ENCODE data around the gene IRX5.

IRX5 gene

DNA sequence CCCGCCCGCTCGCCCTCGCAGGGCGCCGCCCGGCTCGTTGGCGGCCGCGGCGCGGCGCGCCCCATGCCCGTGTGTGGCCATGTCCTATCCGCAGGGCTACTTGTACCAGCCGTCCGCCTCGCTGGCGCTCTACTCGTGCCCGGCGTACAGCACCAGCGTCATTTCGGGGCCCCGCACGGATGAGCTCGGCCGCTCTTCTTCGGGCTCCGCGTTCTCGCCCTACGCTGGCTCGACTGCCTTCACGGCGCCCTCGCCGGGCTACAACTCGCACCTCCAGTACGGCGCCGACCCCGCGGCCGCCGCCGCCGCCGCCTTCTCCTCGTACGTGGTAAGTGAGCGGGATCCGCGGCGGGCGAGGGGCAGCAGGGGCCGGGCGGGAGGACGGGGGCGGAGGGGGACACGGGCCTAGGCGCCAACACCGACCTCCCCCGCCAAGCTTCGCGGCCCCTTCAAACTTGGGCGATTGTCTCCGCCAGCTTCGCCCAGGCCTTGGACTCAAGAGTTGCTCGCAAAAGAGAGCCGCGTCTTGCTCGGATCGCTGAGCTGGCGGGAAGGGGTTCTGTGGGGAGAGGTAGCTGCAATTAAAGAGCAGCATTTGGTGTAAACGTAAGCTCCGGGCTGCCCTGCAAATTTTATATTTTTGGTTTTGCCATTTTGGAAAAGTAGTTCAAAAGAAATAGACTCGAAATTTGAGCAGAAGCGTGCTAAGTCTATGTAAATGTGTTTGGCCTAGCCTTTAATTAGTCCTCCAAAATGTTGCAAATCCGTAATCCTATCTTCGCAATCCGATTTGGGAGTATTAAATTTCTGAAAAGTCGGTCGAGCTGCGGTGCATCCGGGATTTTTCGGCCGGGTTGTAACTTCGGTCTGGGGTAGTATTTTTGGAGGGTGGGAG is 702 bp downstream of the IRX5 start:
- DNase-seq: no peak

DNA sequence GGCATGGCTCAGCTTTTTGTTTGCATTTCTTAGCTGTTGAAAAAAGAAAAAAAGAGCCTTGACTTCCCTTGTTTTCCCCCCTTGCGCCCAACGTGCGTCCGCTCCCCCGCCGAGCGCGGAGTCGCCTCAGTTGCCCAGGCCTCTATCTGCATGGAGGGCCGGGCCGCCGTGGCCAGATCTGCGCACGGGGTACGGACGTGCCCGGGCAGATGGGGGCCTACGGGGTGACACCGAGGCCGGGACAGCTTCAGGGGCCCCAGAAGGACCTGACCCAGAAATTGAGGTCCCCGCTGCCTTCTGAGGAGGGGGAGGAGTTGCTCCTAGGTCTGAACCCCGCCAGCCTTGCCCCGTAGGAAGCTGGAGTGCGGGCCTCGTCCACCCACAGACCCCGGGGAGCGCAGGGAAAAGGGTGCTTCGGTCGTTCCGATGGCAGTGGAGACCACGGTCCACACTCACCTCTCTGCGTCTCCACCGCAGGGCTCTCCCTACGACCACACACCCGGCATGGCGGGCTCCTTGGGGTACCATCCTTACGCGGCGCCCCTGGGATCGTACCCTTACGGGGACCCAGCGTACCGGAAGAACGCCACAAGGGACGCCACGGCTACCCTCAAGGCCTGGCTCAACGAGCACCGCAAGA is 1.5 kb downstream of the IRX5 start:
- no peak for DNase-seq

DNA sequence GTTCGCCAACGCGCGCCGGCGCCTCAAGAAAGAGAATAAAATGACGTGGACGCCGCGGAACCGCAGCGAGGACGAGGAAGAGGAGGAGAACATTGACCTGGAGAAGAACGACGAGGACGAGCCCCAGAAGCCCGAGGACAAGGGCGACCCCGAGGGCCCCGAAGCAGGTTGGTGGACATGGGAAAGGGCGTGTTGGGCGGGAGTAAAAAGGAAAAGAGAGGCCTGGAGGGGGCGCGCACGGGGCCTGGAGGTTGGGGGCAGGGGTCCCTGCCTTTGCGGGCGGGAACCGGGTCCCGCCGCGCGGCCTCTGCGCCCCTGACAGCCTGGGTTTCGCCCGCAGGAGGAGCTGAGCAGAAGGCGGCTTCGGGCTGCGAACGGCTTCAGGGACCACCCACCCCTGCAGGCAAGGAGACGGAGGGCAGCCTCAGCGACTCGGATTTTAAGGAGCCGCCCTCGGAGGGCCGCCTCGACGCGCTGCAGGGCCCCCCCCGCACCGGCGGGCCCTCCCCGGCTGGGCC is 2.1 kb downstream of the IRX5 start:
- no peak for DNase-seq

DNA sequence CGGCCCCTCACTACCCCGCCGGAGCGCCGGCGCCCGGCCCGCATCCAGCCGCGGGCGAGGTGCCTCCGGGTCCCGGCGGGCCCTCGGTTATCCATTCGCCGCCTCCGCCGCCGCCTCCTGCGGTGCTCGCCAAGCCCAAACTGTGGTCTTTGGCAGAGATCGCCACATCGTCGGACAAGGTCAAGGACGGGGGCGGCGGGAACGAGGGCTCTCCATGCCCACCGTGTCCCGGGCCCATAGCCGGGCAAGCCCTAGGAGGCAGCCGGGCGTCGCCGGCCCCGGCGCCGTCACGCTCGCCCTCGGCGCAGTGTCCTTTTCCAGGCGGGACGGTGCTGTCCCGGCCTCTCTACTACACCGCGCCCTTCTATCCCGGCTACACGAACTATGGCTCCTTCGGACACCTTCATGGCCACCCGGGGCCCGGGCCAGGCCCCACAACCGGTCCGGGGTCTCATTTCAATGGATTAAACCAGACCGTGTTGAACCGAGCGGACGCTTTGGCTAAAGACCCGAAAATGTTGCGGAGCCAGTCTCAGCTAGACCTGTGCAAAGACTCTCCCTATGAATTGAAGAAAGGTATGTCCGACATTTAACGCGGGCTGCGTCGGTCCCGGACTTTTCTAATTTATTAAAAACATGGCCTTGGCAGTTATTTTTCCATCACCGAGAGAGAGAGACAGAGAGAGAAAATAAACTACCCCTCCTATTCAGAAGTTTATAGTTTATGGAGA is 2.8 kb downstream of the IRX5 start:
- DNase-seq: no peak

DNA sequence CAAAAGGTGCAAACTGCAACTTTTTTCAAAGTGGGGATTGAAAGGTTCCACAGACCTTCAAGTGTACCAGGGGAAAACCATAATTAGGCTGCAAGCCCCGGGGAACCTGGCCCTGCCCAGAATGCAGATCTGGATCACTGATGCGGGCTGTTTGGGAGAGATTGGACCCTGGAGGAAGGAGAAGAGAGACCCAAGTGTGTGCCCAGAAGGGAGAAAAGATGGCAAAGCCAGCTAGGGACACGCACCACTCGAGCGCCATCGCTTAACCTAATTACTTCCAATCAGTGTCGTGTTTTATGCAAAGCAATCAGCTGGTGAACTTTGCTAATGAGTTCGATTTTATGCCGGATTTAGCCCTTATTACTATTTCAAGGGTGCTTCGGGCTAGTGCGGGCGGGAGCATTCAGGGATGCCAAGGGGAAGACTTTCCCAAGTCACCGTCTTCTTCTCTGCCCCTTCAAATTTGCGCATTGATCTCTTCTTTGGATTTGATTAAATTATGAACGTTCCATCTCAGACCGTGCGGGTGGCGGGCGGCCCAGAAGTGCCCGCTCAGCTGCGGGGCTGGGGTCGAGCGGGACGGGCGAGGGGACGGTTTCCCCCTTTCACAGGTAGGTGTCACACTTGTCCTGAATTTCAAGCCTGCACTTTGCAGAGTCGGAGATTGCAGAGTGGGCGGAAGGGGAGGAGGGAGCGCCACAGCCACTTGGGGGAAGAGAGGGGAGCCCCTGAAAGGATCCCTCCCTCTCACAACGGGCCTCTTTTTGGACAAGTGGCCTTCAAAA is 4.0 kb downstream of the IRX5 start:
- DNase-seq: no peak

DNA sequence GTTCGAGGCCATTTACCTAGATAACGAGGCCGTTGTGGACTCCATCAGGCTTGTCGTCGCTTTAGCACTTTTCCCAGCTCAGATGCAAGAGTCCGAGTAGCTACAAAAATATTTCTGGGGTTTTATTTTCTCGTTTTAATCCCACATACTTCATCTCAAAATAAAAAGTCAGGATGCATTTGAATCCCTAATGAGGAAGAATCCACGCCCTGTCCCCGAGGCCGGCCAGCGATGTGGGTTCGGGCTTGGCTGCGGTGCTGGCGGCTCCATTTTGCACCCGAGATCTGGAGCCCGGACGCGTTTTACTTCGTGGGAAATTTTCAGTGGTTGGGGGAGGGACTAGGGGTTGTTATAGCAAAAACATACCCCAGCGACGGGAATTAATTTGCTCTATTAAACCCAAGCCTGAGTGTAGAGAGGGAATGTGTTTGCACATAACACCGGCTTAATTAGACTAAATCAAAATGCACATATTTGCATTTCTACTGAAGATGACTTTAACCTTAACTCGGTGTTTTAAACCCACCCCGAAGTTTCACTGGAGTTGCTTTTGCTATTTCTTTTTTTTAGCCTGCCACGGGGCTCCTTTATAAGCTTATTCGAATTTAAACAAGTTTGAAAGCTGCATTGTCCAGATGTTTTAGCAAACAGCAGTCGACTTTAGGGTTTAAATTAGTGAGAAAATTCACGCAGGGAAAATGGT is 4.8 kb downstream of the IRX5 start:
- DNase-seq: no peak

DNA sequence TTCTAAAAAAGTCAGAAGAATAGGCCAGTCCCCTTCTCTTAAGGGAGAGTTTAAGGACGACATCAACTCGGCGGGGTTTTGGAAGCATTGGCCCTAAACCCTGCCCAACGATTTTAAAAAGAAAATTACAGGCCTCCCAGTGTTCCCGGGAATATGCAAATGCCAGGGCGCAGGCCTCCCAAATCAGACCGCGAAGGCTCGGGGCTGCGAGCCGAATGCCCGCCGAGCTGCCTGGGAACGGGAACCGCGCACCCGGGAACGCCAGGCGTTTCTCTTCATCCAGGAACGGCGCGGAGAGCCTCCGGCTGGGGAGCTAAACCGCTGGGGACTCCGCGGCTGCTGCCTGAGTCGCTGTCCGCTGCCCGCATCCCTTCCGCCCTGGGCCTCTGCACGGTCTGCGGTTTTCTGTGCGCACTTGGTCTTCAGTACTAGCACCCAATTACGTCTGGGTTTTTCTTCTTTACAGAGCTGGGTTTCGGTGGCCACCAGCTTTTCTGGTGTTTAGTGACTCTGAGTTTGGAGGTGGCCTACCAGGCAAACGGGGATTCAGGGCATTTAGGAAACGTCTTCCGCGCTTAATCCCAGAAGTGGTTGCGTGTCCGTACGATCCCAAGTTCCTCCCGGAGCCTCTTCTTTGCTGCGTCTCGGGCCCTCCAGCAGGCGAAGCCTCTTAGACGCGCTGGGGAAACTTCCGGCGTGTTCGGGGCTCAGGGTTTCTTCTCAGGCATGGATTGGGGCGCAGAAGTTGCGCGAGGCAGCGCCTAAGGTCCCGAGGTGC is 5.7 kb downstream of the IRX5 start:
- no peak for DNase-seq

DNA sequence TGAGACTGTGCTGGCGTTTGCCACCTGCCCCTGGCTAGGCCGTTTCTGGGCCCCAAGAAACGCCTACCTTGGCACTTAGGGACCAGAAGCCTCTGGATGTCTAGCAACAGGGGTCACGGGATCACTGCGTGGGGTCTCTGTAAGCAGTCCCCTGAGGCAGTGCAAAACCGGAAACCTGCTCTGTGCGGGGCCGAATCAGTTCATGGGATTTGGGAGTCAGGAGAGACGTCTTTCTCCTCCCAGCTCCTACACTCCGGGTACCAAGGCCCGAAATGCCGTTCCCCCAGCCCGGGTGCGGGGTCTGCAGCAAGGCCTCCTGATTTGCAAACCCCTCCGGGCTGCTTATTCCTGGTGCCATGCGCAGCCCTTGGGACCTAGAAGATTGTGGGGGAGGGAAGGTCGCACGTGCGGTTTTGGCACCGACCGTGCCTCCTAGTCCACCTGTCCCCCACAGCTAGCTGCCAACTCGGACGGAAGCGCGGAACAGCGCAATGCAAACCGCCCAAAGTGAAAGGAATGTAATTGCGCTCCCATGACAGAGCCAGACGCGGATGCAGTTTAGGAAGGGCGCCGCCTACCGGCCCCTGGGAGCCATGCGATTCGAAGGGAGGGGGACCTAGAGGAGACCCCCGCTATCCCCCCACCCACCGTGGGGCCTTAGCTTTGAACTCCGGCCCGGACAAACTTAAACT is 6.5 kb downstream of the IRX5 start:
- DNase-seq: no peak

DNA sequence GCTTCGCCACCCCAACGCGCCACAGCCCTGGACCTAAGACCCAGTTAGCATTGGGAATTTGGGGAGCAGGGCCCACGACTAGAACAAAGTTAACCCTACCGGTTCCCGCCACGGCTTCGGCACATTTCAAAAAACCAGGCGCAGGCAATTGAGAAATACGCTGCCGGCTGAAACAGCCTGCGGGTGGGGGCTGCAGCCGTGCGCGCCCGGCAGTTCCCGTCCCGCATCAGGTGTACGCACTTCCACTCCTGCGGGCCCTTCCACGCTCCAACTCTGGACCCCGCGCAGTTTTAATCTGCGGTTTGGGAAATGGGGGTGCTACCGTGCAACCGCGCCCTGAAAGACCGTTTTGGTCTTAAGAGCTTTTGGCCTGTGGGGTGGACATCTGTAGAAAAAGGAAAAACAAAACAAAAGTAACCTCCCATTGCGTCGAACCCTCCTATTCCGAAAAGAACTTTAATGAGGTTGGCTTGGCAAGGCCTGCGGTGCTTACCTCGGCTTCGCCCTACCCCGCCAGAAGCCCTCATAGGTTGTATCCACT is 7.1 kb downstream of the IRX5 start:
- DNase-seq: no peak

DNA sequence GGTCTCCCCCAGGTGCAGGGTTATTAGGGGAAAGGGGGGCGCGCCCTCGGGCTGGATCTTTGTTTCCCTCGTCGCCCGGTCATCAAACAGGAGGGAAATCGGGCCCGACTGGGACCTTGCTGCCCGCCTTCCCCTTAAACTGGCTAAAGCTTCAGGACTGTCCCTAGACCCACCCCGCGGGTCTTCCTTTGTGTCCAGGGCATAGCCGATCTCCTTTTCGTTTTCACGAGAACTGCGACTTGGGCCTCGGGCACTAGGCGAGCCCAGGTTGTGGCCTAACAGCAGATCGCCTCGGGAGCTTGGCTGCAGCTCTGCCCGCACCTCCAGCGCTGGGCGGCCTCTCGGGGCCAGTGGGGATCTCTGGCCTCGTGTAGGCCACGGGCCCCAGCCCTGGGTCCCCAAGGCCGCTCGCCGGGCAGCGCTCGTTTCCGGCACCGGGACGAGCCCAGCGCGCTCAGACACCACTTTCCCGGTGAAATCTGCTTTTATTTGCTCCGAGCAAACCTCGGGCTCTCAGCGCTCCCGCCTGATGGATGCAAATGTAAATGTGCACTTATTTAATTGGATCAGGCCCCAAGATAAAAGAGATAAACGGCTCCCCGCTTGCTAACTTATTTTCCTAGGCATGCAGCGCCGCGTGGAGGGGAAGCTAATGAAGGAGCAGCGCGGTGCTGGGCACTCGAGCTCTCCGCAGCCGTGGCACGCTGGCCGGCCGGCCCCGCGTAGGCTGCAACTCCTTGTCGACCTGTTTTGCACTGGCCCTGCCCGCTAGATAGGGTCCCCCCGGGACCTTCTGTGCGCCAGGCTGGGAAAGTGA is 7.8 kb downstream of the IRX5 start:
- no peak for DNase-seq

DNA sequence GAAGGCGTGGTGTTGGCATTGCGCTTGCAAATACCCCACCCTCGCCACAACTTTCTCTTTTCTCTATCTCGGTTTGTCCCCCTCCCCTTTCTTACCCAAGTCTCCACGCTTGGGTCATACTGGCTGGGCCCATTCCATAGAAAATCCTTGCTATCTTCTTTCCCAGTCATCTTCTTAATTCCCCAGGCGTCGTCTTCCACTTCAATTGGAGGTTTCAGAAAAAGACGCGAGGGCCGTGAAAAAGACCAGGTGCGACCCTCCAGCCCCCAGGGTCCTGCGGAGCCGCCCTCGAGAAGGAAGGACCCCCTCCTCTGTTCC is 8.3 kb downstream of the IRX5 start:
- DNase-seq: no peak

DNA sequence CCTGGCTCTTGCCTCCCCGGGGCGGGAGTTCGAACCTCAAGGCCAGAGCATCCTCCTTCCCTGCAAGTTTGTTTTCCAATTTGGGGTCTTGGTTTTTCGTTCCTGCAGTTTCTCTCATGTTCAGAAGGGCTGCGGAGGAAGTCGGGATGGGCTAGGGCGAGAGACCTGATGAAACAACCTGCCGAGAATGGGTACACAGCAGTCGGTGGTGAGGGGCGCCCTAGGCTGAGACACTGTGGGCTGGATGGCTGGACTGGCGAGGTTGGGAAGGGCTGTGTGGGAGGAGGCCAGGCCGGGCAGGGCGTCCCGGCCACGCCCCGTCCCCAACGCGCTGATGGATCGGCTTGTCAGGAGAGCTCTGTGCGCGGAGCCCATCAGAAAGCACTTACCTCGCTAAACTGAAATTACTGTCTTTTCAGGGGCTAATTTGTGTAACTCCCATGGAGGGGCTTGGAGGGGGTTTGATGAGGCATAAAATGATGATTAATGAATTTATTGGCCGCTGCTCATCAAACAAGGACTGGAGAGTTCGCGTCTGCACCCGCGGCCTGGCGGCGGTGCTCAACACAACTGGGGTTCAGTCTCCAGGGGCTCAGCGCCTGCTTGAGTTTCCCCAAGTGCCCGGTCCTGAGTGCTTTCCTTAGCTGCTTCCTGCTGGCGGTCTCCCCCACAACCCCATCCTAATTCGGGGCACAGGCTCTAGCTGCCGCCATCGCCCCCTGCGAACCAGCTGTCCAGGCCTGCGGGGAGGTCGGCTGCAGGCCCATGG is 9.0 kb downstream of the IRX5 start:
- DNase-seq: no peak

DNA sequence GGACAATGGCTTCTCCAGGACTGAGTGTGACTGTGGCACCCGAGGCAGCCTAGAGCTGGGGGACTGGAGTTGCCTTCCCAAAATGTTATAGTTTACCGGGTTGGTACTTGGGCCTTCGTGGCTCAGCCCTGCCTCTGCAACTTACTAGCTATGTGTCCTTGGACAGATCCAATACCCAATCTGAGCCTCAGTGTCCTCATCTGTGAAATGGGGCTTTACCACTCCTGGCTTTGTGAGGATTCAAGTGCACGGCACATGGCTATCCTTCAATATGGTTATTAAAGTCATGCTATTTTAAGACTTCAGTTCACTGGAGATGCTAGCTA is 9.6 kb downstream of the IRX5 start:
- no peak for DNase-seq

DNA sequence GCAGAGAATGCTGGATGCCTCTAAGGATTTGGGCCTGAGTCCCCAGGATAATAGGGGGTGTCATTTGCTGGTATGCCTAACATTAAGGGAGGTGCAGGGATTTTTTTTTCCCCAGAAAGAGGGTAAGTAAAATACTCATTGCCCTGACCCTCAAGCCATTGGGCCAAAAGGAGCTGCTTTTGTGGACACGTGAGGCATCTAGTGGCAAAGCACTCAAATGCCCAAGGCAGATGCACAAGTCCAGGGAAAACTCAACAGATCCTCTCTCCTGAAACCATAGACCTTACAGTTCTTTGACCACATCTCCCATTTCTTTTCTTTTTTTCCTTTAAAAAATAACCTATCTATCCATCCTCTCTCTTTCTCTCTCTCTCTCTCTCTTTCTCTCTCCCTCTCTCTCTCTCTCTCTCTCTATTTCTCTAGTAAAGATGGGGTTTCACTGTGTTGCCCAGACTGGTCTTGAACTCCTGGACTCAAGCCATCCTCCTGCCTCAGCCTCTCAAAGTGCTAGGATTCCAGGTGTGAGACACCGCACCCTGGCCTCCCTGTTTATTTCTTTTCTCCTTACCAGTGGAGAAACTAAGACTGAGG is 11.8 kb downstream of the IRX5 start:
- no peak for DNase-seq

DNA sequence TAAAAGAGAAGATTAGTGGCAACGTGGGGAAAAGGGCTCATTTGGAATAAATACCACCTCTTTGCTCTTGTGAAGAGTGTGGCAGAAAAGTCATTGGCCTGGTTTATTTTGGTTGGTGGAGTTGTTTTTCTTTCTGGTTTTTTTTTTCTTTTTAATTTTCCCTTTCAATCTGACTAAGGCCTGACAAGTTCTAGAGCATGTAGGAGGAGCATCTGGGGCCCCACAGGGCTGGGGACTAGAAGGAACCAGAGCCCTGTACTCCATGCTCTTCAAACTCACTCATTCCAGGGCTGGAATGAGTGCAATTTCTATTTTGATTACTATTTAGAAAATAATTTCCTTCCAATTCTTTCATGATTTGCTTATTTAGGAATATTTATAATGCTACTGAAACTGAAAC is 13.3 kb downstream of the IRX5 start:
- DNase-seq: no peak

DNA sequence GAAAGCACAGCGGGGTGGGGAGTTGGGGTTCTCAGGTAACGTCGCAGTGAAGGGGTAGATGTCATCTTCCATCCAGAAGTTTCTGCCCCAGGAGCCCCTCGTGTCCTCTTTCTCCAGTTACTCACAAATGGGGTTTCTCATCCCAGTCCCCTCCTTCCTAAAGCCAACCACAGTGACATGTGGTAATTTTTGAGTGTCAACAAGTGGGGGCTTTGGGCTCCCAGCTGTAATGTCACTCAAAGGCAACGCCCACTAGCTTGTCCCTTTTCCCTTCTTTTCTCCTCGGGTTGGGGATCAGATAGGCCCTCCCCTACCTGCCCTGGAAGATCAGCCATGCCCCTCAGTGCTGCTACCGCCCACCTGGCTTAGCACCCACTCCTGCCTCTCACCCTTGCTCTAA is 14.4 kb downstream of the IRX5 start:
- DNase-seq: no peak

DNA sequence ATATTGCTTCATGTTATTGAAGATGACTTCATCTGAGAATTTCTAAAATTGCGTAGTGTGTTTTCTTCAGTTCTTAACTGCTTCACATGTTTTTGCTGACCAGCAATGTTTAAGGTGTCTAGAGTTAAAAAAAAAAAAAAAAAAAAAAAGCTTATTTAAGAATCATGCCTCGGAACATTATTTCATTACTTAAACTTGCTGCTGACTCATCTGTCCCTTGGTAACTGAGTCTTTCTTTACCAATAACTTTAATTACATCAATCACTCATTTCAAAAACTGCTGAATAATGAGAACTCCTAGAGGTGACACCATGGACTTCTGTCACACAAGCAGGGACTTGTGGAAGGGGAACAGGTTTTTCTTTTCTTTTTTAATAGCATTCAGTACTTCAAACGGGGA is 16.2 kb downstream of the IRX5 start:
- DNase-seq: no peak

DNA sequence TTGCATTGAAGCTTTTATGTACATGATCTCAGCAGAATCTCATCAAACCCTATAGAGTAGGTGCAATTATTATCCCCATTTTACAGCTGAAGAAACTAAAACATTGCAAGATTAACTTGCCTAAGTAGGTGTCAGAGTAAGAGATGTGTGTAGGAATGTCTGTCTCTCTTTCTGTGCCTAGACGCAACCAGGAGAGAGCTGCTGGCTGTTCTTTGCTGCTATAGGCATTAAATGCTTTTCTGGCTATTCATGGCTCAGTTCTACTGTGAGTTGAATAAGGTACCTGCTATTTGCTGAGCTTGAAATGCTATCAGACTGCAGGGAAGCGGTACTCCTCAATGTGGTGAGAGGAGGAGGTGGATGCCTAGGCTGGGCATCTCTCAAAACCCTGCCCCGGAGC is 17.0 kb downstream of the IRX5 start:
- DNase-seq: no peak

DNA sequence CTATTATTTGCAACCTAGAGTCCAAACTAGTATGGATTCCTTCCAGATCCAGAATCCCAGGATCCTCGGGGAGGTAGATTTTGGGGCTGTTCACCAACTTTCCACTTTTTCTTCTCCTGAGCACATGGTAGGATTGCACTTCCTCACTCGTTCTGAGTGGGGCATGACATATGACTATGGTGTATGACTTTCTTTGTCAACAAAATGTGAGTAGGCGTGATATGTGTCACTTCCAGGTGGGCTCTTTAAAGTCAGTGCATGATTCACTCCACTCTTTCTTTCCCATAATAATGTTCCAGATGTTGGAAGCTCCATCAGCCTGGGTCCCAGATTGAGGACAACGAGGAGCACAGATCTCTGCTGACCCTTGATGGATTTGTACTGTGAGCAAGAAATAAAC is 21.5 kb downstream of the IRX5 start:
- no peak for DNase-seq

All from NCI-H2029 (cell line).